ENCODE data around the gene OPA3. TPM values are rescaled to one million over a fixed set of nuclear protein-coding genes. Genes with fewer than 3 reads are reported as not detected.

Gene OPA3
- total RNA-seq, 1 experiment from 2014 or later = 15.2 TPM

DNA sequence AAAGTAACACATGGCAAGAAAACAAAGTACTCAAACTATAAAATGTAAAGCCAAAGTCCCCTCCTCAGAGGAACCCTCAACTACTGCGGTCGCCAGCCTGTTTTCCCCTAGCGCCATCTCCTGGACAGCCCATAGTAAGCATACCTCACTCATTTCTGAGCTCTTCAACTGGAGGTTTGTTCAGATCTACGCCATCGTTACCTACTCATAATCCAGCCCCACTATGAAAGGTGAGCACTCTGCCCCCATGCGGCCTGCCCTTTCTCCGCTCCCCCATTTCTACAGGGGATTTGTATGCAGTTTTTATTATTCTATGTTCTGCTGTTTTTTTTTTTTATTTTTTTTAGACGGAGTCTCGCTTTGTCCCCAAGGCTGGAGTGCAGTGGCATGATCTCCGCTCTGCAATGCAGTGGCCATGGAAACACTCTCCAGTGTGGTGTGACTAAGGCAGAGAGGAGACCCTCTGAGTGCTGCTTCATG lies 26.2 kb downstream of the OPA3 start:
- Histone ChIP-seq H3K4me2 (no peak overlapping the region), H3K79me2 (ENCODE audit: low read depth) (0 out of 2 replicates have a peak, but pooled peaks cover 8% of the 10 kb centered on the region), H3K9me3 (ENCODE audit: insufficient read depth, low read depth) (no peaks in the 10 kb centered on the region), H3K9me2 (ENCODE audit: insufficient read depth) (no peaks in the 10 kb centered on the region), H3K36me3 (ENCODE audit: low read depth) (no peaks in the 10 kb centered on the region), H3K27ac (no peak overlapping the region), H4K20me1 (ENCODE audit: insufficient read depth) (0 out of 2 replicates have a peak, but pooled peaks cover 3% of the 10 kb centered on the region), H3K4me3 (no peak overlapping the region), H3K4me1 (replicated peaks; ENCODE audit: insufficient read depth) (peaks cover 14% of the 10 kb centered on the region), H2AFZ (no peak overlapping the region), H3F3A (ENCODE audit: insufficient read depth, low read depth) (peaks cover 23% of the 10 kb centered on the region), H3K27me3 (ENCODE audit: insufficient read depth, low read depth) (no peaks in the 10 kb centered on the region)
- ChIA-PET POLR2A (ENCODE audit: unreplicated experiment) (interaction anchor here (0.7 kb wide), 1 partner anchor 119 kb away, joined by 5 read pairs; no protein-coding TSS in a partner anchor), CTCF (interaction anchor here (0.5 to 1.5 kb wide), 13 partner anchors 8 to 987 kb away, joined by 3 to 7 read pairs (median 4); partner anchors contain the start of gene DMPK)
- intact Hi-C loops (cut with micrococcal nuclease; ENCODE audit: unreplicated experiment) = no loop called here
- DNase-seq = peak in 1 of 2 experiments; percentile 38
- TF ChIP-seq EZH2 (IDR thresholded peaks at IDR 0.05; ENCODE audit: low read depth) = no peak
- TF ChIP-seq, protein P1, sequence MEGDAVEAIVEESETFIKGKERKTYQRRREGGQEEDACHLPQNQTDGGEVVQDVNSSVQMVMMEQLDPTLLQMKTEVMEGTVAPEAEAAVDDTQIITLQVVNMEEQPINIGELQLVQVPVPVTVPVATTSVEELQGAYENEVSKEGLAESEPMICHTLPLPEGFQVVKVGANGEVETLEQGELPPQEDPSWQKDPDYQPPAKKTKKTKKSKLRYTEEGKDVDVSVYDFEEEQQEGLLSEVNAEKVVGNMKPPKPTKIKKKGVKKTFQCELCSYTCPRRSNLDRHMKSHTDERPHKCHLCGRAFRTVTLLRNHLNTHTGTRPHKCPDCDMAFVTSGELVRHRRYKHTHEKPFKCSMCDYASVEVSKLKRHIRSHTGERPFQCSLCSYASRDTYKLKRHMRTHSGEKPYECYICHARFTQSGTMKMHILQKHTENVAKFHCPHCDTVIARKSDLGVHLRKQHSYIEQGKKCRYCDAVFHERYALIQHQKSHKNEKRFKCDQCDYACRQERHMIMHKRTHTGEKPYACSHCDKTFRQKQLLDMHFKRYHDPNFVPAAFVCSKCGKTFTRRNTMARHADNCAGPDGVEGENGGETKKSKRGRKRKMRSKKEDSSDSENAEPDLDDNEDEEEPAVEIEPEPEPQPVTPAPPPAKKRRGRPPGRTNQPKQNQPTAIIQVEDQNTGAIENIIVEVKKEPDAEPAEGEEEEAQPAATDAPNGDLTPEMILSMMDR (conservative IDR thresholded peaks at IDR 0.05) = peak; percentile 76
- no TSS peak for BruUV-seq (replicated peaks)

DNA sequence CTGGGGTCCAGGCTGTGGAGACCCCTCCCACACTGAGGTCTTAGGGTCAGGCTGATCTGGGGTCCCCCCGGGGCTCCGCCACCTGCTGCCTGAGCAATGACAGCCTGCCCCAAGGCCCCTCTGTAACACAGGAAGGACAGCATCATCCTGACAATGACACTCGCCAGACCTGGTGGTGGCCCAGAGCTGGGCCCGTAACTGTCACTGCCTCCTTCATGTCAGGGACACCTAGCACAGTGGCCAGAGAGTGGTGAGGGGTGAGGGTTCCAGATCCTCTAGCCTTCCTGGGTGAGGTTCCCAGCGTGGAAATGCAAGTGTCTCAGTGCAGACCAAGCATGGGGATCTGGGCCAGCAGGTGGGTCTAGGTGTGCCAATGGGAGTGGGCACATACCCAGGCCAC lies 27.8 kb downstream of the OPA3 start:
- no peaks in the 10 kb centered on the region for H3K4me1 ChIP-seq (replicated peaks; ENCODE audit: insufficient read depth)
- no peaks in the 10 kb centered on the region for H3K27me3 ChIP-seq (ENCODE audit: insufficient read depth, low read depth)
- H3F3A ChIP-seq (ENCODE audit: insufficient read depth, low read depth) = peaks cover 8% of the 10 kb centered on the region
- ChIA-PET POLR2A (ENCODE audit: unreplicated experiment) (no interaction called here), CTCF (no interaction called here)
- TF ChIP-seq EZH2 (IDR thresholded peaks at IDR 0.05; ENCODE audit: low read depth) = no peak
- TF ChIP-seq, protein P1 (conservative IDR thresholded peaks at IDR 0.05) = no peak
- no peak overlapping the region for H3K27ac ChIP-seq
- no peak overlapping the region for H2AFZ ChIP-seq
- BruUV-seq (replicated peaks) = no TSS peak
- no peak overlapping the region for H3K4me2 ChIP-seq
- no peaks in the 10 kb centered on the region for H3K9me2 ChIP-seq (ENCODE audit: insufficient read depth)
- intact Hi-C loops (cut with micrococcal nuclease; ENCODE audit: unreplicated experiment) = no loop called here
- H3K36me3 ChIP-seq (ENCODE audit: low read depth) = no peaks in the 10 kb centered on the region
- H4K20me1 ChIP-seq (ENCODE audit: insufficient read depth) = 0 out of 2 replicates have a peak, but pooled peaks cover 3% of the 10 kb centered on the region
- no peak for DNase-seq
- no peaks in the 10 kb centered on the region for H3K9me3 ChIP-seq (ENCODE audit: insufficient read depth, low read depth)
- no peak overlapping the region for H3K4me3 ChIP-seq
- H3K79me2 ChIP-seq (ENCODE audit: low read depth) = 0 out of 2 replicates have a peak, but pooled peaks cover 6% of the 10 kb centered on the region

DNA sequence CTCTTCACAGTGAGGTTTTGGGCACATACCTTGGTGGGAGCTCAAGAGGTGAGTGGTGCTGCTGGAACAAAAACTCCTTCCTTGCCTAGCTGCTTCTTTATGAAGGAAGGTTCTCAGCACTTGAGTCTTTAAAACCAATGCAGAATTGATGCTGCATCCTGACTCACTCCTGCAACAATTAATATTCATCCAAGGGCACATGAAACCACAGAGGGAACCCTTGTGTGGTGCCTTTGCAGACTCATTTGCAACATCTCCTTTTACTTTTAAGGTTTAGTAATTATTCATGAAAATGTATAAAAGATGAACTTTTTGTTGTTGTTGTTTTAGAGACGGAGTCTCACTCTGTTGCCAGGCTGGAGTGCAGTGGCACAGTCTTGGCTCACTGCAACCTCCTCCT lies 30.1 kb downstream of the OPA3 start:
- intact Hi-C loops (cut with micrococcal nuclease; ENCODE audit: unreplicated experiment) = no loop called here
- no peak overlapping the region for H3K27ac ChIP-seq
- TF ChIP-seq, protein P1 (conservative IDR thresholded peaks at IDR 0.05) = no peak
- TF ChIP-seq EZH2 (IDR thresholded peaks at IDR 0.05; ENCODE audit: low read depth) = no peak
- DNase-seq = no peak
- CTCF ChIA-PET = no interaction called here
- no peaks in the 10 kb centered on the region for H3K9me3 ChIP-seq (ENCODE audit: insufficient read depth, low read depth)
- H3F3A ChIP-seq (ENCODE audit: insufficient read depth, low read depth) = peaks cover 13% of the 10 kb centered on the region
- H3K4me1 ChIP-seq (replicated peaks; ENCODE audit: insufficient read depth) = no peaks in the 10 kb centered on the region
- POLR2A ChIA-PET (ENCODE audit: unreplicated experiment) = interaction anchor here (0.6 kb wide), 1 partner anchor 165 kb away, joined by 5 read pairs; no protein-coding TSS in a partner anchor
- H3K36me3 ChIP-seq (ENCODE audit: low read depth) = no peaks in the 10 kb centered on the region; the same call in 1 of the 2 replicates
- BruUV-seq (replicated peaks) = no TSS peak
- no peak overlapping the region for H2AFZ ChIP-seq
- H3K79me2 ChIP-seq (ENCODE audit: low read depth) = no peaks in the 10 kb centered on the region
- 0 out of 2 replicates have a peak, but pooled peaks cover 3% of the 10 kb centered on the region for H4K20me1 ChIP-seq (ENCODE audit: insufficient read depth)
- H3K4me3 ChIP-seq = no peak overlapping the region
- no peaks in the 10 kb centered on the region for H3K9me2 ChIP-seq (ENCODE audit: insufficient read depth)
- no peaks in the 10 kb centered on the region for H3K27me3 ChIP-seq (ENCODE audit: insufficient read depth, low read depth)
- no peak overlapping the region for H3K4me2 ChIP-seq

All from PC-9 (cell line).